HCT116 (cell line): ENCODE data around the gene UBE3D. TPM values are rescaled to one million over a fixed set of nuclear protein-coding genes. Genes with fewer than 3 reads are reported as not detected.
A peak's percentile ranks its signal among the peaks of the same experiment; 100 is the strongest.

Source experiments
- ATAC-seq: fragments of 200-7000 bp; cut with Tn5 transposase; 2 replicates; pipeline ENCODE4 v1.9.1; 2020; ENCODE audit warnings: mild to moderate bottlenecking, moderate library complexity
- BruUV-seq: library from RNA; stranded (reverse); fragments of 400-500 nt; replicated peaks from 2 replicates; lab custom pipeline; 2021; lab: Mats Ljungman, UMichigan
- CTCF ChIA-PET: fragments of 300-600 bp; sonication (Branson Sonifier 250); formaldehyde crosslinking; loops from one replicate; lab custom pipeline; 2021; ENCODE audit warnings: antibody characterized with exemption; lab: Charles Lee
- POLR2A ChIA-PET: fragments of 300-600, 350-600 bp; sonication (Branson Sonifier 250); formaldehyde crosslinking; loops from one replicate; lab custom pipeline; 2021; ENCODE audit warnings: antibody characterized with exemption; lab: Charles Lee
- RAD21 ChIA-PET, 2 experiments: fragments of 300-600 bp; sonication (Branson Sonifier 250); formaldehyde crosslinking; loops; one replicate each; lab custom pipeline; 2023; ENCODE audit warnings: low total read pairs in 2 of 2; ENCODE audit not compliant: uncharacterized antibody in 2 of 2, unreplicated experiment in 2 of 2, low non-redundant PET in 1 of 2; lab: Charles Lee
- DNase-seq: peaks from one replicate; pipeline ENCODE4 v3.0.0-alpha.2; 2010; ENCODE audit warnings: low read depth, low spot score
- H2AFZ ChIP-seq: fragments of 200-600 bp; shearing (Covaris generic), sonication (generic); 2 replicates; pipeline ENCODE4 v1.6.1; 2017; ENCODE audit warnings: low read depth, mixed run types, mixed read lengths, antibody characterized with exemption, low read length; ENCODE audit not compliant: poor library complexity, severe bottlenecking
- H3K27ac ChIP-seq: 2 replicates; pipeline ENCODE4 v1.5.1; 2012; ENCODE audit warnings: low read depth, low read length
- H3K27me3 ChIP-seq: fragments of 200-600 bp; sonication (generic); 2 replicates; pipeline ENCODE4 v1.6.1; 2016; ENCODE audit warnings: mixed run types, low read length, mixed read lengths; ENCODE audit not compliant: insufficient read depth
- H3K36me3 ChIP-seq, 2 experiments: fragments of 200-500 bp in 1 of 2; fragments of 200-600 bp in 1 of 2; sonication (Bioruptor generic) in 1 of 2; sonication (generic) in 1 of 2; 2 replicates each; pipeline versions ENCODE4 v1.5.1 to v1.6.1; 2014 to 2016; ENCODE audit warnings: low read length in 2 of 2, inconsistent platforms in 1 of 2, mixed read lengths in 1 of 2, mixed run types in 1 of 2; ENCODE audit not compliant: insufficient read depth in 2 of 2, control insufficient read depth in 1 of 2
- H3K4me1 ChIP-seq, 2 experiments: fragments of 200-600 bp in 1 of 2; sonication (generic) in 1 of 2; 2 replicates each; pipeline versions ENCODE4 v1.5.1 to v1.6.1; 2012 to 2017; ENCODE audit warnings: low read length in 2 of 2, inconsistent platforms in 1 of 2, mild to moderate bottlenecking in 1 of 2, mixed read lengths in 1 of 2, mixed run types in 1 of 2, moderate library complexity in 1 of 2; ENCODE audit not compliant: insufficient read depth in 2 of 2, control insufficient read depth in 1 of 2
- H3K4me2 ChIP-seq: fragments of 200-600 bp; sonication (generic); 2 replicates; pipeline ENCODE4 v1.6.1; 2017; ENCODE audit warnings: mixed run types, low read length, mixed read lengths
- H3K4me3 ChIP-seq, 2 experiments: fragments of 200-600 bp in 1 of 2; sonication (generic) in 1 of 2; replicated peaks in 1 of 2; 2 replicates each; pipeline ENCODE4 v1.5.1; 2011 to 2016; ENCODE audit warnings: low read length in 2 of 2, control low read depth in 1 of 2, low read depth in 1 of 2, mild to moderate bottlenecking in 1 of 2, mixed read lengths in 1 of 2, mixed run types in 1 of 2
- H3K79me2 ChIP-seq: fragments of 200-600 bp; sonication (generic); 2 replicates; pipeline ENCODE4 v1.6.1; 2017; ENCODE audit warnings: mild to moderate bottlenecking, mixed run types, low read length, moderate library complexity, mixed read lengths; ENCODE audit not compliant: insufficient read depth
- H3K9ac ChIP-seq: fragments of 200-600 bp; sonication (generic); 2 replicates; pipeline ENCODE4 v1.6.1; 2016; ENCODE audit warnings: low read length, mixed read lengths
- H3K9me2 ChIP-seq: fragments of 200-600 bp; sonication (generic), shearing (Covaris generic); 2 replicates; pipeline ENCODE4 v1.6.1; 2017; ENCODE audit warnings: mixed run types, mild to moderate bottlenecking, moderate library complexity; ENCODE audit not compliant: insufficient read depth
- H3K9me3 ChIP-seq, 2 experiments: fragments of 200-500 bp in 1 of 2; fragments of 200-600 bp in 1 of 2; sonication (Bioruptor generic) in 1 of 2; sonication (generic) in 1 of 2; 2 replicates each; pipeline ENCODE4 v1.6.1; 2014 to 2017; ENCODE audit warnings: low read length in 2 of 2, mixed read lengths in 2 of 2, inconsistent platforms in 1 of 2, low read depth in 1 of 2, mild to moderate bottlenecking in 1 of 2, mixed run types in 1 of 2, moderate library complexity in 1 of 2; ENCODE audit not compliant: control insufficient read depth in 1 of 2, insufficient read depth in 1 of 2
- H4K20me1 ChIP-seq: fragments of 200-600 bp; sonication (generic), shearing (Covaris generic); 2 replicates; pipeline ENCODE4 v1.6.1; 2017; ENCODE audit warnings: mixed run types, mild to moderate bottlenecking, moderate library complexity; ENCODE audit not compliant: insufficient read depth
- CBX3 ChIP-seq: IDR thresholded peaks from 2 replicates; pipeline ENCODE4 v1.6.1; 2012; ENCODE audit warnings: low read depth
- ELF1 ChIP-seq: IDR thresholded peaks from 2 replicates; pipeline ENCODE4 v1.6.1; 2012; ENCODE audit warnings: low read depth, borderline replicate concordance
- EZH2phosphoT487 ChIP-seq: fragments of 200-600 bp; IDR thresholded peaks from 2 replicates; pipeline ENCODE4 v1.6.1; 2018; ENCODE audit warnings: antibody characterized with exemption, borderline replicate concordance
- FOSL1 ChIP-seq: IDR thresholded peaks from 2 replicates; pipeline ENCODE4 v1.6.1; 2012; ENCODE audit warnings: low read depth
- POLR2A ChIP-seq: IDR thresholded peaks from 2 replicates; pipeline ENCODE4 v1.7.0; 2011; ENCODE audit warnings: borderline replicate concordance; ENCODE audit not compliant: insufficient read depth, insufficient read length; ENCODE audit errors: extremely low read depth
- POLR2AphosphoS5 ChIP-seq: IDR thresholded peaks from 2 replicates; pipeline ENCODE4 v1.6.1; 2011; ENCODE audit warnings: mild to moderate bottlenecking, low read depth, low read length, moderate library complexity
- SP1 ChIP-seq: IDR thresholded peaks from 2 replicates; pipeline ENCODE4 v1.6.1; 2012; ENCODE audit warnings: low read depth
- ZFX ChIP-seq: fragments of 450-650 bp; IDR thresholded peaks from 2 replicates; pipeline ENCODE4 v1.6.1; 2017
- ZNF274 ChIP-seq: fragments of 200-500 bp; sonication (Bioruptor generic); IDR thresholded peaks from 2 replicates; pipeline ENCODE4 v1.6.1; 2014; ENCODE audit warnings: mild to moderate bottlenecking, low read depth, low read length, inconsistent platforms
- intact Hi-C: fragments of 100-400 bp; cut with micrococcal nuclease; formaldehyde crosslinking; loops from 2 replicates; pipeline ENCODE4 v1.10.0; 2022
- total RNA-seq: library from RNA; stranded (reverse); gene quantifications from one replicate; pipeline ENCODE4 v1.2.1, GENCODE V29; 2021; ENCODE audit not compliant: unreplicated experiment
- TF ChIP-seq, protein P1 (sequence below): IDR thresholded peaks from 2 replicates; pipeline ENCODE4 v1.6.1; 2011; ENCODE audit warnings: mild to moderate bottlenecking, low read length, moderate library complexity; ENCODE audit not compliant: insufficient replicate concordance; ENCODE audit errors: extremely low read depth

UBE3D gene
- total RNA-seq, 1 experiment from 2014 or later: 9.0 TPM

GRCh38 chr6:83065511-83066192 is at the start of gene UBE3D (continued):
- TF ChIP-seq, protein P1, sequence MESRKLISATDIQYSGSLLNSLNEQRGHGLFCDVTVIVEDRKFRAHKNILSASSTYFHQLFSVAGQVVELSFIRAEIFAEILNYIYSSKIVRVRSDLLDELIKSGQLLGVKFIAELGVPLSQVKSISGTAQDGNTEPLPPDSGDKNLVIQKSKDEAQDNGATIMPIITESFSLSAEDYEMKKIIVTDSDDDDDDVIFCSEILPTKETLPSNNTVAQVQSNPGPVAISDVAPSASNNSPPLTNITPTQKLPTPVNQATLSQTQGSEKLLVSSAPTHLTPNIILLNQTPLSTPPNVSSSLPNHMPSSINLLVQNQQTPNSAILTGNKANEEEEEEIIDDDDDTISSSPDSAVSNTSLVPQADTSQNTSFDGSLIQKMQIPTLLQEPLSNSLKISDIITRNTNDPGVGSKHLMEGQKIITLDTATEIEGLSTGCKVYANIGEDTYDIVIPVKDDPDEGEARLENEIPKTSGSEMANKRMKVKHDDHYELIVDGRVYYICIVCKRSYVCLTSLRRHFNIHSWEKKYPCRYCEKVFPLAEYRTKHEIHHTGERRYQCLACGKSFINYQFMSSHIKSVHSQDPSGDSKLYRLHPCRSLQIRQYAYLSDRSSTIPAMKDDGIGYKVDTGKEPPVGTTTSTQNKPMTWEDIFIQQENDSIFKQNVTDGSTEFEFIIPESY: no peak
- TF ChIP-seq ZFX: no peak
- no peak for TF ChIP-seq ELF1
- TF ChIP-seq CBX3: peak; percentile 89
- TF ChIP-seq EZH2phosphoT487: no peak
- TF ChIP-seq POLR2AphosphoS5: peak; percentile 92
- no peak for TF ChIP-seq FOSL1
- TF ChIP-seq SP1: no peak

DNA sequence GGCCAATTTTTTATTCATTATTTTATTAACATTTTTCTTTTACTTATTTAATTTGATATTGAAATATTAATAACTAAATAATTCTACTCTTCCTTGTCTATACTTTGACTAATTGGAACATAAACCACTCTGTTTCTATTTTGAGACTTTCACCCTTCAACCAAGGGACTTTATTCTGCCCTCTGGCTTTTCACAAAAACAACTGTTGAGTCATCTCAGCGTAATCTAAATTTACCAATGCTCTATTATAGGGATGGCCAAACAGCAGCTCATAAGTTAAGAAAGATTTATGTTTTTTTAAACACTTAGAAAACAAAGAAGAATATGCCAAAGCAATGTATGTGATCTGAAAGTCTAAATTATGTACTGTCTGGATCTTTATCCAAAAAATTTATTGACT is 48.5 kb upstream of the UBE3D start:
- Histone ChIP-seq H3K4me3 (no peak overlapping the region), H3K79me2 (no peaks in the 10 kb centered on the region), H3K4me1 (no peaks in the 10 kb centered on the region), H3K27me3 (no peaks in the 10 kb centered on the region), H3K27ac (no peak overlapping the region), H3K36me3 (no peaks in the 10 kb centered on the region)
- POLR2A ChIA-PET: no interaction called here
- DNase-seq (no peak), ATAC-seq (no peak)
- RAD21 ChIA-PET: no interaction called here
- no peak for TF ChIP-seq POLR2A
- no peak for TF ChIP-seq POLR2AphosphoS5
- no peak for TF ChIP-seq ZNF274
- TF ChIP-seq, all 23 proteins: peak for 0
- intact Hi-C loops: no loop called here
- Histone ChIP-seq H3K9me3 (no peaks in the 10 kb centered on the region), H3K9me2 (no peaks in the 10 kb centered on the region), H3K4me2 (no peak overlapping the region), H3K9ac (no peak overlapping the region), H2AFZ (no peak overlapping the region), H4K20me1 (no peaks in the 10 kb centered on the region)
- BruUV-seq: no TSS peak
- CTCF ChIA-PET: no interaction called here
